Urinary bladder (tissue), 4 donors: ENCODE data around the gene ATAT1. TPM values are rescaled to one million over a fixed set of nuclear protein-coding genes. Genes with fewer than 3 reads are reported as not detected.
"Not testable (repeated sequence)": the region's sequence is repeated elsewhere in the genome, so short reads cannot be mapped to it uniquely, and the experiment has no call there.

Experiments
- DNase-seq: peaks from one replicate; pipeline ENCODE4 v3.0.0-alpha.2; 2015; ENCODE audit errors: extremely low spot score
- H3K27ac ChIP-seq: one replicate; pipeline ENCODE4 v1.5.1; 2013; ENCODE audit warnings: low read depth, mild to moderate bottlenecking, moderate library complexity
- H3K36me3 ChIP-seq: one replicate; pipeline ENCODE4 v1.6.1; 2013; ENCODE audit warnings: mild to moderate bottlenecking, moderate library complexity; ENCODE audit not compliant: insufficient read depth
- H3K4me1 ChIP-seq: one replicate; pipeline ENCODE4 v1.6.1; 2013; ENCODE audit warnings: mild to moderate bottlenecking, moderate library complexity; ENCODE audit not compliant: insufficient read depth
- H3K4me3 ChIP-seq: one replicate; pipeline ENCODE4 v1.5.1; 2013; ENCODE audit warnings: low read depth, low read length
- WGBS: extraction: QIAGEN DNeasy Blood & Tissue Kit; methylation state at CpG from one replicate; pipeline ENCODE4 v1.1.7; 2013; 5-methylcytosine and 5-hydroxymethylcytosine counted together
- polyA plus RNA-seq: library from polyadenylated mRNA; stranded (reverse); fragments of 200-250 nt; gene quantifications from one replicate; pipeline ENCODE4 v1.2.3, GENCODE V29; 2013
- total RNA-seq: library from RNA; depleted of rRNA; stranded (reverse); fragments of >200 nt; gene quantifications from one replicate; pipeline ENCODE4 v1.2.3, GENCODE V29; 2014
- donor health status: healthy with polysubstance abuse.
- donor health status: healthy.

ATAT1 gene
- total RNA-seq = 9.4 TPM
- polyA plus RNA-seq = 7.6 TPM

DNA sequence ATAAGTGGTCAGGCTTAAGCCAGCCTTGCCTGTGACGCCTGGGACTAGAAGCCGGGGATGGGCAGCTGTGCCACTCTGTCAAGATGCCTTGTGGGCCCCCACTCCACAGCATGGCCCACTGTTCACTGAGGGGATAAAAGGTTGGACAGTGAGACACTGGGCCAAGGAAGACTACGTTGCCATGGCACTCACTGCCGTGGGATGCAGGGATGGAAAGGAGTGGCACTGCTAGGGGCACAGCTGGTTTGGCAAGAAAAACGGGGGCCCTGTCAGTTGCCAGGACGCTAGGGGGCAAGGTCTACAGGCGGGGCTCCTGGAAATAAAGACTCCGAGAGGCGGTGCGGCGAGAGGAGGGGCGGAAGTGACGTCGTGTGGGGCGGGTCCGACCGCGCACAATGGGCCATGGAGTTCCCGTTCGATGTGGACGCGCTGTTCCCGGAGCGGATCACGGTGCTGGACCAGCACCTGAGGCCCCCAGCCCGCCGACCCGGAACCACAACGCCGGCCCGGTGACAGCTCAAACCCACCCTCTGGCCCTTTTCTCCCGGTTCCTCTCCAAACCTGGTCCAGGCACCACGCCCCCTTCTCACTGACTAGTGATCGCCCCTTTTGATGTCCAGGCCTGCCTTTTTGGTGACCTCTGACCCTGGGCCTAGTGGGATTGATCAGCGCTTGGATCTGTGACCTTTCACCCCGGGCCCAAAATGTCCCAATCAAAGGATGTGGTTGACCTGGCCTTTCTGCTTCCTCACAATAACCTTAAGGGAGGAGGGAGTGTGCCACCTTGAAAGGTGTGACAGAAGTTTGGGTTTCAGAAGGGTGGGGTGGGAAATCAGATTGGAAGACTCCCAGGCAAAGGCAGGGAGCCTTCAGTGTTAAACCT, at the start of gene ATAT1:
Gene ATAT1 (plus strand): TSS at position 391 of the 883 bp plus-strand sequence.
- WGBS = 2% methylated on average over 36 of the region's 36 CpGs
- no peaks in the 10 kb centered on the region for H3K4me1 ChIP-seq
- H3K4me3 ChIP-seq = peak within 1 kb of the TSS; percentile 46
- DNase-seq = peak; percentile 75
- H3K36me3 ChIP-seq = no peaks in the 10 kb centered on the region
- peak within 1 kb of the TSS; percentile 79 for H3K27ac ChIP-seq

DNA sequence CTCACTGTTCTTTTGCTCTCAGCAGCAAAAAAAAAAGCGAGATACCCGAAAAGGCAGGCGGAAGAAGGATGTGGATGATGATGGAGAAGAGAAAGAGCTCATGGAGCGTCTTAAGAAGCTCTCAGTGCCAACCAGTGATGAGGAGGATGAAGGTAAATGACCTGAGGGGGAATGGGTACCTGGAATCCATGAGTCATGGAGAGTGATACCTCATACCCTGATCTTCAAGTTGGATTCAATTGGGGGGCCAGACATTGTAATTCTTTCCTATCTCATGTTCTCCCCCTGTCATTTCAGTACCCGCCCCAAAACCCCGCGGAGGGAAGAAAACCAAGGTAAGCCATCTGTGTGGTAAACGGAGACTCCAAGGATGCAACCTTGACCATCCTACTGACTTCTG, 48.6 kb upstream of the ATAT1 start:
- Histone ChIP-seq H3K27ac (no peak overlapping the region), H3K36me3 (peaks cover 5% of the 10 kb centered on the region), H3K4me1 (no peaks in the 10 kb centered on the region), H3K4me3 (no peak overlapping the region)
- no peak for DNase-seq
- WGBS = 97% methylated on average over 8 of the region's 8 CpGs

DNA sequence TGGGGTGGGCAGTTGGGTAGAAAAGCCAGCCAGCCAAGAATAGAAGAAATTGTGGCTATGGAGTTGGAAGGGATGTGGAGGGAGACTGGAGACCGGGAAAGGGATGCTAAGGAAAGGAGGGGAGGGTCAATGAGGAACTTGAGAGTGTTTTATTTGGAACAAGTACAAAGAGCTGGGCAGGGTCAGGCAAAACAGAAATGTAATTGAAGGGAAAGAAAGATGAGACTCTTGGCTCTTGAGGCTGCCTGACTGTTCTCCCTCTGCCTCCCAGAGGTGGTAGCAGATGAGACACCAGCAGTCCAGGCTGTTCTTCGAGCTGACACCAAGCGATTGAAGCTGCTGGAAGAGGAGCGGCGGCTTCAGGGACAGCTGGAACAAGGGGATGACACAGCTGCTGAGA, 42.8 kb upstream of the ATAT1 start:
- Histone ChIP-seq H3K27ac (no peak overlapping the region), H3K4me1 (no peaks in the 10 kb centered on the region), H3K4me3 (no peak overlapping the region), H3K36me3 (peaks cover 24% of the 10 kb centered on the region)
- no peak for DNase-seq
- WGBS = 93% methylated on average over 5 of the region's 5 CpGs

DNA sequence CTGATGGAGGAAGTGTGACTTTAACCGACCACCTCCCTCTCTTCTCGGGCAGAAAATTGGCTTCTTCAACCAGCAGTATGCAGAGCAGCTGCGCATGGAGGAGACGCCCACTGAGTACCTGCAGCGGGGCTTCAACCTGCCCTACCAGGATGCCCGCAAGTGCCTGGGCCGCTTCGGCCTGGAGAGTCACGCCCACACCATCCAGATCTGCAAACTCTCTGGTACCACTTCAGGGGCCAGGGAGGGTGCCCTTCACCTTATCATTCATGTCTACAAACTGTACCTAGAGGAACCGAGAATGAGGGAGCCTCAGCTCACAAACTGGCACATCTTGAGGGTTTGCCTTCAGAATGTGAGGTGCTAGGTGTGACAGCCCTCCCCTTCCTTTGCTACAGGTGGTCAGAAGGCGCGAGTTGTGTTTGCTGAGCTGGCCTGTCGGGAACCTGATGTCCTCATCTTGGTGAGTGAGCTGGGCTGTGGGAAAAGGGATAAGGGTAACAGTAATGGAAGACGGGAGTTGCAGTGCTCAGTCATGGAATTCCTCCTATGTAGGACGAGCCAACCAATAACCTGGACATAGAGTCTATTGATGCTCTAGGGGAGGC, 36.8 kb upstream of the ATAT1 start:
- Histone ChIP-seq H3K27ac (peak overlapping the region; percentile 40), H3K4me1 (no peaks in the 10 kb centered on the region), H3K36me3 (peaks cover 3% of the 10 kb centered on the region), H3K4me3 (no peak overlapping the region)
- WGBS = 90% methylated on average over 15 of the region's 15 CpGs
- no peak for DNase-seq

DNA sequence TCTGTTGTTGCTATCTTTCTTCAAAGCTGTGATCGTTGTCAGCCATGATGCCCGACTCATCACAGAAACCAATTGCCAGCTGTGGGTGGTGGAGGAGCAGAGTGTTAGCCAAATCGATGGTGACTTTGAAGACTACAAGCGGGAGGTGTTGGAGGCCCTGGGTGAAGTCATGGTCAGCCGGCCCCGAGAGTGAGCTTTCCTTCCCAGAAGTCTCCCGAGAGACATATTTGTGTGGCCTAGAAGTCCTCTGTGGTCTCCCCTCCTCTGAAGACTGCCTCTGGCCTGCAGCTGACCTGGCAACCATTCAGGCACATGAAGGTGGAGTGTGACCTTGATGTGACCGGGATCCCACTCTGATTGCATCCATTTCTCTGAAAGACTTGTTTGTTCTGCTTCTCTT, 36.2 kb upstream of the ATAT1 start:
- peak overlapping the region; percentile 40 for H3K27ac ChIP-seq

DNA sequence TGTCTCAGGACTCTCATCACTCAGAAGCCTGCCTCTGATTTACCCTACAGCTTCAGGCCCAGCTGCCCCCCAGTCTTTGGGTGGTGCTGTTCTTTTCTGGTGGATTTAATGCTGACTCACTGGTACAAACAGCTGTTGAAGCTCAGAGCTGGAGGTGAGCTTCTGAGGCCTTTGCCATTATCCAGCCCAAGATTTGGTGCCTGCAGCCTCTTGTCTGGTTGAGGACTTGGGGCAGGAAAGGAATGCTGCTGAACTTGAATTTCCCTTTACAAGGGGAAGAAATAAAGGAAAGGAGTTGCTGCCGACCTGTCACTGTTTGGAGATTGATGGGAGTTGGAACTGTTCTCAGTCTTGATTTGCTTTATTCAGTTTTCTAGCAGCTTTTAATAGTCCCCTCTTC, 35.7 kb upstream of the ATAT1 start:
- no peaks in the 10 kb centered on the region for H3K36me3 ChIP-seq
- DNase-seq = peak; percentile 84
- no peak overlapping the region for H3K4me3 ChIP-seq
- H3K4me1 ChIP-seq = no peaks in the 10 kb centered on the region
- H3K27ac ChIP-seq = peak overlapping the region; percentile 24
- WGBS = 63% methylated on average over 1 of the region's 1 CpG

More for the DNA sequence above, 36.2 kb upstream of the ATAT1 start:
- no peak for DNase-seq
- Histone ChIP-seq H3K4me3 (no peak overlapping the region), H3K36me3 (no peaks in the 10 kb centered on the region), H3K4me1 (no peaks in the 10 kb centered on the region)
- 81% methylated on average over 8 of the region's 8 CpGs for WGBS

DNA sequence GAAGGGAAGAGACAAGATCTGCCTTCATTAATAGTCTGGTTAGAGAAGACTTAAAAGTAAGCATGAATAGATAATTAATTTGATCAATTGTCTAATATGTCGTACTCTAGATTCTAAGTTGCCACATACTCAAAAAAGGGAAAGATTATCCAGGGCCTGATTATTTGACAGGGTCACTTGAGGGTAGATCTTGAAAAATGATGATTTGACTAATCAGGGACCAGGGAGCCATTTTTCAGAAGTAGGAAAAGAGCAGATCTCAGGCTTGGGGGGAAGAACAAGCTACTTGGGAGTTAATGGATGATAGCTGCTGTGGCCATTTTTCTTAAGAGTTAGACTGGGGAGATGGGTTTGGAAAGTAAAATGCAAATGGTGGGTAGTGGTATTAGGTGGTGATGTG, 34.4 kb upstream of the ATAT1 start:
- no peak for DNase-seq
- no peaks in the 10 kb centered on the region for H3K36me3 ChIP-seq
- 97% methylated on average over 1 of the region's 1 CpG for WGBS
- no peak overlapping the region for H3K27ac ChIP-seq
- no peak overlapping the region for H3K4me3 ChIP-seq
- no peaks in the 10 kb centered on the region for H3K4me1 ChIP-seq

DNA sequence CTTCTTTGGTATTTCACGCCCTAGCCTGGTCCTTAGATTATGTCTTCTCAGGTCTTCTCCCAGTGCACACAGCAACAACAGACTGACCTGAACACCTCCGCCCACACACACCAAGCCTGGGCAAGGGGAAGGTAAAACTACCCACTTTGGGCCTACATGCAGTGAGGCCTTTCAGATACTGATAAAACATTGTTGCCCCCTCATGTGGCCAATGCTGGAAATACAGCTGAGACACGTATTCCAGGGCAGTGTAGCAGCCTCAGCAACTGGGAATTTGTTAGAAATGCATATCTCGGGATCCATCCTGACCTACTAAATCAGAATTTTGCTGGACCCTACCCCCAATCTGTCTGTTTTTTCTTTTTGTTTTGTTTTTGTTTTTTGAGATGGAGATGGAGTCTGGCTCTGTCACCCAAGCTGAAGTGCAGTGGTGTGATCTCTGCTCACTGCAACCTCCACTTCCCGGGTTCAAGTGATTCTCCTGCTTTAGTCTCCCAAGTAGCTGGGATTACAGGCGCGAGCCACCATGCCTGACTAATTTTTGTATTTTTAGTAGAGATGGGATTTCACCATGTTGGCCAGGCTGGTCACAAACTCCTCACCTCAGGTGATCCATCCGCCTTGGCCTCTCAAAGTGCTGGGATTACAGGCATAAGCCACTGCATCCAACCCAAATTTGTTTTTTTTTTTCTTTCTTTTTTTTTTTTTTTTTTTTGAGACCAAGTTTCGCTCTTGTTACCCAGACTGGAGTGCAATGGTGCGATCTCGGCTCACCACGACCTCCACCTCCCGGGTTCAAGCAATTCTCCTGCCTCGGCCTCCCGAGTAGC, 29.1 kb upstream of the ATAT1 start:
- DNase-seq, H3K4me1 ChIP-seq, H3K36me3 ChIP-seq, H3K4me3 ChIP-seq, H3K27ac ChIP-seq: not testable (repeated sequence)
- WGBS = 76% methylated on average over 15 of the region's 15 CpGs

DNA sequence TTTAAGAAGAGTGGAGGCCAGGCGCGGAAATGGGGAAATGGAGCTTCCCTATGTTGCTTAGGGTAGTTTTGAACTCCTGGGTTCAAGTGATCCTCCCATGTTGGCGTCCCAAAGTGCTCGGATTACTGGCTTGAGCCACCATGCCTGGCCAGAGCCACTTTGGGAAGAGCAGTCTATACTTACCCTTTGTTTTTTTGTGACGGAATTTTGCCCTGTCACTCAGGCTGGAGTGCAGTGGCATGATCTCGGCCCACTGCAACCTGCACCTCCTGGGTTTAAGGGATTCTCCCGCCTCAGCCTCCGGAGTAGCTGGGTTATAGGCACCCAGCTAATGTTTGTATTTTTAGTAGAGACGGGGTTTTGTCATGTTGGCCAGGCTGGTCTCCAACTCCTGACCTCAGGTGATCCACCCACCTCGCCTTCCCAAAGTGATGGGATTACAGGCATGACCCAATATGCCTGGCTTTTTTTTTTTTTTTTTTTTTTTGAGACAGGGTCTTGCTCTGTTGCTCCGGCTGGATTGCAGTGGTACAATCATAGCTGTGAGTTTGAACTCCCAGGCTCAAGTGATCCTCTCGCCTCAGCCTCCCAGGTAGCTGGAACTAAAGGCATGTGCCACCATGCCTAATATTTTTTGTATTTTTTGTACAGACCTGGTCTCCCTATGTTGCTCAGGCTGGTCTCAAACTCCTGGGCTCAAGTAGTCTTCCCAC, 27.6 kb upstream of the ATAT1 start:
- Histone ChIP-seq H3K36me3 (peaks cover 11% of the 10 kb centered on the region), H3K4me1 (no peaks in the 10 kb centered on the region), H3K27ac (no peak overlapping the region), H3K4me3 (no peak overlapping the region)
- 67% methylated on average over 12 of the region's 12 CpGs for WGBS
- no peak for DNase-seq

DNA sequence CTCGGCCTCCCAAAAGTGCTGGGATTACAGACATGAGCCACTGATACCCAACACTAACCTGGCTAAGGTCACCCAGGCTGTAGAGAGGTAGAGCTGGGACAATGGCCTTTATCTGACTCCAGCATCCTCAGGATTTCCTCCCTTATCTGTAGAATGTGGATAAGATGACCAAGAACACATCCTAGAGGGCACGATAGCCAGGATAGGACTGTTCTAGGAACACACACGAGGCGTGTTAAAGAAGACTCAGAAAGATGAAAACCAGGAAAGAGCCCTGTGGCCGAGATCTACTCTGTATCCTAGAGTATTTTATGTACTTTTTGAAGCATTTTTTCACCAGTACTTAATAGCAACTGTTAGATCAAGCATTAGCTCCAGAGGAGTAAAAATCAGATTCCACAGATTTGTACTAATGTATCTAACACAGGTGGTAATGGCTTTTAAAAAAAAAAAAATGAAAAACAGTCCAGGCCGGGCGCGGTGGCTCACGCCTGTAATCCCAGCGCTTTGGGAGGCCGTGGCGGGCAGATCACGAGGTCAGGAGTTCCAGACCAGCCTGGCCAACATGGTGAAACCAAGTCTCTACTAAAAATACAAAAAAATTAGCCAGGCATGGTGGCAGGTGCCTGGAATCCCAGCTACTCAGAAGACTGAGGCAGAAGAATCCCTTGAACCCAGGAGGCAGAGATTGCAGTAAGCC, 26.9 kb upstream of the ATAT1 start:
- H3K27ac ChIP-seq = no peak overlapping the region
- 66% methylated on average over 13 of the region's 13 CpGs for WGBS
- H3K4me3 ChIP-seq = no peak overlapping the region
- H3K4me1 ChIP-seq = no peaks in the 10 kb centered on the region
- no peak for DNase-seq
- H3K36me3 ChIP-seq = peaks cover 17% of the 10 kb centered on the region

DNA sequence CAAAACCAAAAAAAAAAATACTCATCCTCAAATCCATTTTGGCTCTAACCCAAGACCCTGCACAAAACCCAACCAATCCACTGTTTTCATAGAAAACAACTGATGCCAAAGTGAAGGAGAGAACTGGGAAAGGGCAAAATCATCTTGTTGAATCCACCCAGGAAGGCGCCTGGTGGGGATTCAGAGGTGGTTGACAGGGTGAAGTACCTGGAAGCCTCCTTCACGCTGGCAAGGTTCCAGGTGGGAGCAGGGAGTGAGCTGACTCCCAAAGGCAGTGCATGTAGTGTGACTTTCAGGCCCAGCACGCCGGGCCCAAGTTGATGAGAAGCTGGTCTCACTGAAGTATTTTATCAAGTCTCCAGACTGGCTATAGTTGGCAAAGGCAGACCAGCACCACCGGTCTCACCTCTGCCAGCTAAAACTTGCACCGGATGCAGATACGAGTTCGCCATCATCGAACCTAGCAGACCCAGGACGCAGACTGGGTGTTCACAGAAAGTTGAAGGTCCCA, 26.2 kb upstream of the ATAT1 start:
- DNase-seq = no peak
- Histone ChIP-seq H3K4me1 (no peaks in the 10 kb centered on the region), H3K36me3 (peaks cover 20% of the 10 kb centered on the region), H3K4me3 (no peak overlapping the region), H3K27ac (no peak overlapping the region)
- WGBS = 54% methylated on average over 10 of the region's 10 CpGs

DNA sequence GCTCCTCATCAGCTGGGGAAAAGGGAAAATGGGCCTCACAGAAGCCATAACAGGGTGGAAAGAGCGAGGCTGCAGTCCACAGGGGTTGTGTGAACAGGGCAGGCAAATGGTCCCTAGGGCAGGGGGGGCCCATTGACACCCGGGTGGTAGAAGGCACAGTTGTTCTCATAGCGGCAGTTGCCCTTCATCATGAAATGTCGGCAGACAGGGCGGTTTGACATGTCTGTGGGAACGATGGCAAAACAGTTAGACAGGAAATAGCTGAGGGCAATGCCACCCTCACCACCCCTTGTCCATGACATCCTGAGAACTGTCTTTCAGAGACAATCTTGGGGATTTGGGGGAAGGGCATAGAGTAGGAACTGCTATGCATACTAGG, 25.2 kb upstream of the ATAT1 start:
- no peaks in the 10 kb centered on the region for H3K4me1 ChIP-seq
- 65% methylated on average over 6 of the region's 6 CpGs for WGBS
- no peak overlapping the region for H3K27ac ChIP-seq
- H3K36me3 ChIP-seq = peaks cover 20% of the 10 kb centered on the region
- no peak overlapping the region for H3K4me3 ChIP-seq
- DNase-seq = no peak
